Measurements from ENCODE around the gene IL1RAPL1.

DNA sequence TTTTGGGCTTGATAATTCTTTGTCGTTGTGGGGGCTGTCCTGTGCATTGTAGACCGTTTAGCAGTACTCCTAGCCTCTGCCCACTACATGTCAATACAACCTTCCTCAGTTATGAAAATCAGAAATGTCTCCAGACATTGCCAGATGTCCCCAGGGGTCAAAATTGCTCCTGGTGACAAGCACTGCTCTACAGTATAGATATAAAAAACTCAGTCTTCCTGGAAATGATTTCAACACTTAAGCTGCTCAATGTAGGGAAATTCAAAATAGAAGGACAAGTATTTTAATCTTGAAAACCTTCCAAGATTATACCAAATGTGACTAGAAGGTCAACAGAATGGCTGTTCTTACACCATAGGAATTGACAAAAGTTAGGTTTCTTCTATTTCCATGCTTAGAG is 1339.4 kb downstream of the IL1RAPL1 start:
- TF ChIP-seq EZH2 (IDR thresholded peaks at IDR 0.05; ENCODE audit: borderline replicate concordance, low read length): no peak
- TF ChIP-seq, protein P1, sequence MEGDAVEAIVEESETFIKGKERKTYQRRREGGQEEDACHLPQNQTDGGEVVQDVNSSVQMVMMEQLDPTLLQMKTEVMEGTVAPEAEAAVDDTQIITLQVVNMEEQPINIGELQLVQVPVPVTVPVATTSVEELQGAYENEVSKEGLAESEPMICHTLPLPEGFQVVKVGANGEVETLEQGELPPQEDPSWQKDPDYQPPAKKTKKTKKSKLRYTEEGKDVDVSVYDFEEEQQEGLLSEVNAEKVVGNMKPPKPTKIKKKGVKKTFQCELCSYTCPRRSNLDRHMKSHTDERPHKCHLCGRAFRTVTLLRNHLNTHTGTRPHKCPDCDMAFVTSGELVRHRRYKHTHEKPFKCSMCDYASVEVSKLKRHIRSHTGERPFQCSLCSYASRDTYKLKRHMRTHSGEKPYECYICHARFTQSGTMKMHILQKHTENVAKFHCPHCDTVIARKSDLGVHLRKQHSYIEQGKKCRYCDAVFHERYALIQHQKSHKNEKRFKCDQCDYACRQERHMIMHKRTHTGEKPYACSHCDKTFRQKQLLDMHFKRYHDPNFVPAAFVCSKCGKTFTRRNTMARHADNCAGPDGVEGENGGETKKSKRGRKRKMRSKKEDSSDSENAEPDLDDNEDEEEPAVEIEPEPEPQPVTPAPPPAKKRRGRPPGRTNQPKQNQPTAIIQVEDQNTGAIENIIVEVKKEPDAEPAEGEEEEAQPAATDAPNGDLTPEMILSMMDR (conservative IDR thresholded peaks at IDR 0.05 in 1 of 2, IDR thresholded peaks at IDR 0.05 in 1 of 2; ENCODE audit: extremely low read depth in 1 of 2, insufficient read depth in 1 of 2, low read depth in 1 of 2, low read length in 2 of 2): no peak

Data from mammary epithelial cell (primary cell).